A549 (cell line): ENCODE results near the gene SIK3. TPM values are rescaled to one million over a fixed set of nuclear protein-coding genes. Genes with fewer than 3 reads are reported as not detected.

ENCODE experiments used
- ATAC-seq, 2 experiments: fragments of 200-7000 bp in 1 of 2; fragments of >200 bp in 1 of 2; cut with Nextera tagmentation in 1 of 2; cut with Tn5 transposase in 1 of 2; 3 replicates each; pipeline versions ENCODE4 v1.8.0 to v1.9.1; 2018 to 2020; ENCODE audit warnings: mild to moderate bottlenecking in 1 of 2, moderate library complexity in 1 of 2
- CTCF ChIA-PET: fragments of 300-600 bp; sonication (Branson Sonifier 250); formaldehyde crosslinking; extraction: SDS; loops from one replicate; lab custom pipeline; 2021; ENCODE audit warnings: antibody characterized with exemption, inconsistent platforms; lab: Yijun Ruan, JAX
- POLR2A ChIA-PET: fragments of 350-600 bp; formaldehyde crosslinking; extraction: SDS; loops from one replicate; lab custom pipeline; 2021; ENCODE audit warnings: antibody characterized with exemption, inconsistent platforms; lab: Yijun Ruan, JAX
- DNase-seq, 2 experiments: peaks; one replicate each; pipeline versions ENCODE4 v3.0.0 to v3.0.0-alpha.2; 2011 to 2016; ENCODE audit warnings: low read depth in 1 of 2, low spot score in 1 of 2
- FAIRE-seq: peaks from 2 replicates; lab custom pipeline; 2011; peaks lifted over from hg19 to GRCh38; lab: Jason Lieb, UNC
- H3K27ac ChIP-seq, 2 experiments: fragments of >200 bp; sonication (Bioruptor Twin); formaldehyde crosslinking; 3 replicates each; pipeline ENCODE4 v1.5.1; 2016 to 2017
- H3K4me1 ChIP-seq: fragments of >200 bp; sonication (Bioruptor Twin); formaldehyde crosslinking; 3 replicates; pipeline ENCODE4 v1.6.1; 2016
- H3K4me2 ChIP-seq: fragments of >200 bp; sonication (Bioruptor Twin); formaldehyde crosslinking; 3 replicates; pipeline ENCODE4 v1.6.1; 2016
- H3K4me3 ChIP-seq: fragments of >200 bp; sonication (Bioruptor Twin); formaldehyde crosslinking; 3 replicates; pipeline ENCODE4 v1.5.1; 2016
- H3K9me3 ChIP-seq: fragments of >200 bp; sonication (Bioruptor Twin); formaldehyde crosslinking; 3 replicates; pipeline ENCODE4 v1.6.1; 2016
- CEBPB ChIP-seq, 2 experiments: fragments of >200 bp in 1 of 2; sonication (Bioruptor Twin) in 1 of 2; formaldehyde crosslinking in 1 of 2; IDR thresholded peaks; 2 replicates each; pipeline ENCODE4 v1.6.1; 2012 to 2016
- CHD2 ChIP-seq: fragments of 150-350 bp; IDR thresholded peaks from 2 replicates; pipeline ENCODE4 v1.6.1; 2014; ENCODE audit warnings: low read length; ENCODE audit not compliant: partially characterized antibody
- CHD4 ChIP-seq: fragments of 200-600 bp; sonication (generic); IDR thresholded peaks from 2 replicates; pipeline ENCODE4 v1.6.1; 2016; ENCODE audit warnings: antibody characterized with exemption, mild to moderate bottlenecking, borderline replicate concordance
- CTCF ChIP-seq: fragments of >200 bp; sonication (Bioruptor Twin); formaldehyde crosslinking; IDR thresholded peaks from 3 replicates; pipeline ENCODE4 v1.5.1; 2016
- ELK1 ChIP-seq: fragments of 150-350 bp; IDR thresholded peaks from 2 replicates; pipeline ENCODE4 v1.6.1; 2014; ENCODE audit warnings: low read depth, mild to moderate bottlenecking, low read length
- EP300 ChIP-seq, 2 experiments: fragments of >200 bp; sonication (Bioruptor Twin); formaldehyde crosslinking; IDR thresholded peaks; 2 replicates in 1 of 2; 3 replicates in 1 of 2; pipeline ENCODE4 v1.6.1; 2016 to 2017
- FOSB ChIP-seq: fragments of 250-450 bp; sonication (Bioruptor Pico); IDR thresholded peaks from 2 replicates; pipeline ENCODE4 v1.5.0; 2020; ENCODE audit warnings: mild to moderate bottlenecking, moderate library complexity
- FOSL2 ChIP-seq, 2 experiments: fragments of 450-650 bp in 1 of 2; fragments of >200 bp in 1 of 2; sonication (Bioruptor Twin) in 1 of 2; formaldehyde crosslinking; IDR thresholded peaks; 2 replicates each; pipeline versions ENCODE4 v1.5.0 to v1.6.1; 2016 to 2020; ENCODE audit warnings: mild to moderate bottlenecking in 1 of 2, moderate library complexity in 1 of 2
- HDAC2 ChIP-seq: fragments of 200-600 bp; sonication (generic); IDR thresholded peaks from 2 replicates; pipeline ENCODE4 v1.6.1; 2016
- HEYL ChIP-seq: fragments of 250-450 bp; sonication (Bioruptor Pico); IDR thresholded peaks from 2 replicates; pipeline ENCODE4 v1.8.0; 2021; ENCODE audit warnings: mild to moderate bottlenecking, moderate library complexity
- HMGXB4 ChIP-seq: fragments of 250-450 bp; sonication (Bioruptor Pico); IDR thresholded peaks from 2 replicates; pipeline ENCODE4 v1.5.0; 2021; ENCODE audit warnings: mild to moderate bottlenecking, moderate library complexity, borderline replicate concordance
- NFE2L2 ChIP-seq: fragments of 150-350 bp; conservative IDR thresholded peaks from 2 replicates; pipeline ENCODE4 v1.6.1; 2014; ENCODE audit warnings: low read length
- NR3C1 ChIP-seq: fragments of >200 bp; sonication (Bioruptor Twin); formaldehyde crosslinking; IDR thresholded peaks from 3 replicates; pipeline ENCODE4 v1.6.1; 2017
- PBX3 ChIP-seq: IDR thresholded peaks from 2 replicates; pipeline ENCODE4 v1.6.1; 2012
- POLR2A ChIP-seq: IDR thresholded peaks from 2 replicates; pipeline ENCODE4 v1.6.1; 2012; ENCODE audit warnings: mild to moderate bottlenecking, low read length
- RAD21 ChIP-seq, 2 experiments: fragments of >200 bp in 1 of 2; sonication (Bioruptor Twin) in 1 of 2; formaldehyde crosslinking in 1 of 2; IDR thresholded peaks in 1 of 2; conservative IDR thresholded peaks in 1 of 2; 2 replicates in 1 of 2; 3 replicates in 1 of 2; pipeline ENCODE4 v1.6.1; 2012 to 2018; ENCODE audit warnings: inconsistent platforms in 1 of 2
- RARB ChIP-seq: fragments of 250-450 bp; sonication (Bioruptor Pico); IDR thresholded peaks from 2 replicates; pipeline ENCODE4 v1.8.0; 2021; ENCODE audit warnings: mild to moderate bottlenecking, moderate library complexity
- RNF2 ChIP-seq: fragments of 200-600 bp; sonication (generic); IDR thresholded peaks from 2 replicates; pipeline ENCODE4 v1.6.1; 2016; ENCODE audit warnings: low read depth, mild to moderate bottlenecking, antibody characterized with exemption, moderate library complexity, borderline replicate concordance
- SREBF2 ChIP-seq: fragments of 450-650 bp; IDR thresholded peaks from 2 replicates; pipeline ENCODE4 v1.6.1; 2014; ENCODE audit warnings: mild to moderate bottlenecking, moderate library complexity
- TFCP2L1 ChIP-seq: fragments of 250-450 bp; sonication (Bioruptor Pico); IDR thresholded peaks from 2 replicates; pipeline ENCODE4 v1.5.0; 2021; ENCODE audit warnings: mild to moderate bottlenecking
- USF2 ChIP-seq: fragments of 450-650 bp; IDR thresholded peaks from 2 replicates; pipeline ENCODE4 v1.6.1; 2014; ENCODE audit warnings: antibody characterized with exemption
- ZC3H11A ChIP-seq: fragments of 450-650 bp; IDR thresholded peaks from 2 replicates; pipeline ENCODE4 v1.6.1; 2014; ENCODE audit warnings: antibody characterized with exemption, mild to moderate bottlenecking
- ZNF302 ChIP-seq: fragments of 250-450 bp; sonication (Bioruptor Pico); IDR thresholded peaks from 2 replicates; pipeline ENCODE4 v1.9.0; 2021; ENCODE audit warnings: inconsistent platforms, mild to moderate bottlenecking, moderate library complexity
- WGBS: methylation state at CpG from one replicate; pipeline ENCODE4 v1.1.6; 2017; ENCODE audit errors: missing lambda C conversion rate; 5-methylcytosine and 5-hydroxymethylcytosine counted together
- polyA plus RNA-seq, 4 experiments: library from polyadenylated mRNA; depleted of rRNA in 3 of 4; stranded (reverse); fragments of >200 nt; fragmentation: RNase III in 1 of 4; extraction: RNeasy Plus Mini Kit Qiagen cat#74134 plus additional on column Dnase treatment in 1 of 4; gene quantifications; 2 replicates in 3 of 4; 3 replicates in 1 of 4; pipeline ENCODE4 v1.2.3, GENCODE V29; 2011 to 2017
- TF ChIP-seq, protein P1 (sequence below): fragments of 200-600 bp; sonication (generic); IDR thresholded peaks from 2 replicates; pipeline ENCODE4 v1.6.1; 2016; ENCODE audit warnings: antibody characterized with exemption, mild to moderate bottlenecking, moderate library complexity

SIK3 gene
- polyA plus RNA-seq, 2 of the 4 experiments (the other 2 are of a cell fraction): 8.2 to 9.0 TPM

- ChIA-PET POLR2A (no interaction called here), CTCF (interaction anchor here (1.0 kb wide), 1 partner anchor 15 kb away, joined by 4 read pairs; no protein-coding TSS in a partner anchor)
- Histone ChIP-seq H3K4me3 (no peak overlapping the region), H3K9me3 (peaks cover 3% of the 10 kb centered on the region; the same call in 1 of the 3 replicates), H3K4me2 (no peak overlapping the region), H3K4me1 (no peaks in the 10 kb centered on the region), H3K27ac (no peak overlapping the region)
- ATAC-seq (no peak), FAIRE-seq (no peak), DNase-seq (no peak)
- WGBS: 94% methylated on average over 2 of the region's 2 CpGs
- TF ChIP-seq CHD4: no peak
- no peak for TF ChIP-seq HMGXB4 (CRISPR knock-in tag)
- TF ChIP-seq USF2: no peak
- TF ChIP-seq HDAC2: no peak
- TF ChIP-seq PBX3: no peak
- TF ChIP-seq POLR2A: no peak
- TF ChIP-seq TFCP2L1 (CRISPR knock-in tag): no peak
- no peak for TF ChIP-seq RAD21 (conservative IDR thresholded peaks at IDR 0.05 in 1 of 2, IDR thresholded peaks at IDR 0.05 in 1 of 2)
- no peak for TF ChIP-seq HEYL (CRISPR knock-in tag)
- TF ChIP-seq RARB (CRISPR knock-in tag): no peak
- TF ChIP-seq ZNF302: no peak
- TF ChIP-seq NR3C1: no peak
- no peak for TF ChIP-seq EP300 (IDR thresholded peaks at IDR 0.05)
These were observed 196.1 kb downstream of the SIK3 start for GRCh38 chr11:116901964-116902688.

- Histone ChIP-seq H3K27ac (no peak overlapping the region), H3K4me2 (no peak overlapping the region), H3K4me1 (no peaks in the 10 kb centered on the region), H3K9me3 (peaks cover 3% of the 10 kb centered on the region; the same call in 1 of the 3 replicates), H3K4me3 (no peak overlapping the region)
- no peak for TF ChIP-seq NFE2L2
- TF ChIP-seq CHD2: no peak
- no peak for TF ChIP-seq EP300 (IDR thresholded peaks at IDR 0.05)
- no peak for TF ChIP-seq ELK1
- no peak for TF ChIP-seq FOSB
- TF ChIP-seq CTCF: no peak
- no peak for TF ChIP-seq ZC3H11A
- TF ChIP-seq, protein P1, sequence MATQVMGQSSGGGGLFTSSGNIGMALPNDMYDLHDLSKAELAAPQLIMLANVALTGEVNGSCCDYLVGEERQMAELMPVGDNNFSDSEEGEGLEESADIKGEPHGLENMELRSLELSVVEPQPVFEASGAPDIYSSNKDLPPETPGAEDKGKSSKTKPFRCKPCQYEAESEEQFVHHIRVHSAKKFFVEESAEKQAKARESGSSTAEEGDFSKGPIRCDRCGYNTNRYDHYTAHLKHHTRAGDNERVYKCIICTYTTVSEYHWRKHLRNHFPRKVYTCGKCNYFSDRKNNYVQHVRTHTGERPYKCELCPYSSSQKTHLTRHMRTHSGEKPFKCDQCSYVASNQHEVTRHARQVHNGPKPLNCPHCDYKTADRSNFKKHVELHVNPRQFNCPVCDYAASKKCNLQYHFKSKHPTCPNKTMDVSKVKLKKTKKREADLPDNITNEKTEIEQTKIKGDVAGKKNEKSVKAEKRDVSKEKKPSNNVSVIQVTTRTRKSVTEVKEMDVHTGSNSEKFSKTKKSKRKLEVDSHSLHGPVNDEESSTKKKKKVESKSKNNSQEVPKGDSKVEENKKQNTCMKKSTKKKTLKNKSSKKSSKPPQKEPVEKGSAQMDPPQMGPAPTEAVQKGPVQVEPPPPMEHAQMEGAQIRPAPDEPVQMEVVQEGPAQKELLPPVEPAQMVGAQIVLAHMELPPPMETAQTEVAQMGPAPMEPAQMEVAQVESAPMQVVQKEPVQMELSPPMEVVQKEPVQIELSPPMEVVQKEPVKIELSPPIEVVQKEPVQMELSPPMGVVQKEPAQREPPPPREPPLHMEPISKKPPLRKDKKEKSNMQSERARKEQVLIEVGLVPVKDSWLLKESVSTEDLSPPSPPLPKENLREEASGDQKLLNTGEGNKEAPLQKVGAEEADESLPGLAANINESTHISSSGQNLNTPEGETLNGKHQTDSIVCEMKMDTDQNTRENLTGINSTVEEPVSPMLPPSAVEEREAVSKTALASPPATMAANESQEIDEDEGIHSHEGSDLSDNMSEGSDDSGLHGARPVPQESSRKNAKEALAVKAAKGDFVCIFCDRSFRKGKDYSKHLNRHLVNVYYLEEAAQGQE: no peak
- TF ChIP-seq SREBF2: no peak
- TF ChIP-seq HEYL (CRISPR knock-in tag): no peak
- no peak for TF ChIP-seq RNF2
- TF ChIP-seq POLR2A: no peak
- no peak for TF ChIP-seq CEBPB (IDR thresholded peaks at IDR 0.05)
- no peak for TF ChIP-seq CHD4
- no peak for TF ChIP-seq TFCP2L1 (CRISPR knock-in tag)
- TF ChIP-seq FOSL2 (IDR thresholded peaks at IDR 0.05): no peak
- no peak for TF ChIP-seq FOSL2 (CRISPR knock-in tag; IDR thresholded peaks at IDR 0.05)
- CTCF ChIA-PET: interaction anchor here (0.5 kb wide), 1 partner anchor 23 kb away, joined by 3 read pairs; no protein-coding TSS in a partner anchor
- POLR2A ChIA-PET: no interaction called here
- ATAC-seq (no peak), FAIRE-seq (no peak), DNase-seq (no peak)
- WGBS: 89% methylated on average over 3 of the region's 3 CpGs
These were observed 197.0 kb downstream of the SIK3 start for GRCh38 chr11:116901211-116901610.
